HUES64 (cell line): ENCODE results near the gene CCDC177.
A peak's percentile ranks its signal among the peaks of the same experiment; 100 is the strongest.

Source experiments
- H3K27ac ChIP-seq: 2 replicates; pipeline ENCODE4 v1.7.0; 2013; ENCODE audit warnings: low read depth, low read length, inconsistent platforms
- H3K27me3 ChIP-seq: 2 replicates; pipeline ENCODE4 v1.6.1; 2013; ENCODE audit warnings: mild to moderate bottlenecking, low read length; ENCODE audit not compliant: insufficient read depth
- H3K36me3 ChIP-seq: 2 replicates; pipeline ENCODE4 v1.6.1; 2013; ENCODE audit warnings: mild to moderate bottlenecking, low read length; ENCODE audit not compliant: insufficient read depth
- H3K4me1 ChIP-seq: 2 replicates; pipeline ENCODE4 v1.6.1; 2013; ENCODE audit warnings: mild to moderate bottlenecking, low read length, moderate library complexity; ENCODE audit not compliant: insufficient read depth
- H3K4me3 ChIP-seq: 2 replicates; pipeline ENCODE4 v1.5.1; 2013; ENCODE audit warnings: mild to moderate bottlenecking, low read length, moderate library complexity
- H3K9ac ChIP-seq: 2 replicates; pipeline ENCODE4 v1.6.1; 2013; ENCODE audit warnings: mild to moderate bottlenecking, low read depth, low read length
- H3K9me3 ChIP-seq: 2 replicates; pipeline ENCODE4 v1.6.1; 2013; ENCODE audit warnings: low read depth, low read length; ENCODE audit not compliant: insufficient read depth
- WGBS: fragments of 150-250, 120-280 bp; methylation state at CpG from one replicate; pipeline ENCODE4 v1.1.7; 2013; ENCODE audit warnings: missing lambda C conversion rate; 5-methylcytosine and 5-hydroxymethylcytosine counted together

CCDC177 gene

GRCh38 chr14:69567563-69567962 is 7.1 kb downstream of the CCDC177 start:
- Histone ChIP-seq H3K27ac (no peak overlapping the region), H3K4me1 (no peaks in the 10 kb centered on the region), H3K4me3 (no peak overlapping the region), H3K36me3 (no peaks in the 10 kb centered on the region), H3K9ac (no peak overlapping the region), H3K9me3 (peaks cover 7% of the 10 kb centered on the region; the same call in 1 of the 2 replicates), H3K27me3 (peaks cover 62% of the 10 kb centered on the region)
- WGBS, result 88% methylated on average over 4 of the region's 5 CpGs

- H3K27me3 ChIP-seq, result peaks cover 7% of the 10 kb centered on the region
- H3K27ac ChIP-seq, result no peak overlapping the region
- no peaks in the 10 kb centered on the region for H3K9me3 ChIP-seq
- H3K4me1 ChIP-seq, result peaks cover 11% of the 10 kb centered on the region; the same call in 1 of the 2 replicates
- no peak overlapping the region for H3K9ac ChIP-seq
- no peak overlapping the region for H3K4me3 ChIP-seq
- H3K36me3 ChIP-seq, result no peaks in the 10 kb centered on the region
Measured at GRCh38 chr14:69561893-69562292, 12.8 kb downstream of the CCDC177 start.

DNA sequence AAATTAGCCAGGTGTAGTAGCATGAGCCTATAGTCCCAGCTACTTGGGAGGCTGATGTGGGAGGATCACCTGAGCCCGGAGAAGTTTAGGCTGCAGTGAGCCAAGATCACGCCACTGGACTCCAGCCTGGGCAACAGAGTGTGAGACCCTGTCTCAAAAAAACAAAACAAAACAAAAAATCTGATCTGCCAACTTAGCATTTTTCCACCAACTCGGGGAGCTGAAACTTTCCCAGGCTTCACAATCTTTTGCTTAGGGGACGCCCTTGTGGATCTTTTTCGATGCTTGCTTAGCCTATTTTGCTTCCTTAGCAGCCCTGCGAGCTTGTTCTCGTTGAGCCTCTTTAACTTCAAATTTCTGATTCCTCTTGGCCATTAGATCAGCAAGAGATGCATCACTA is 13.8 kb downstream of the CCDC177 start:
- H3K27ac ChIP-seq, result no peak overlapping the region
- H3K27me3 ChIP-seq, result no peaks in the 10 kb centered on the region
- H3K4me3 ChIP-seq, result no peak overlapping the region
- peaks cover 11% of the 10 kb centered on the region; the same call in 1 of the 2 replicates for H3K4me1 ChIP-seq
- H3K36me3 ChIP-seq, result no peaks in the 10 kb centered on the region
- H3K9me3 ChIP-seq, result no peaks in the 10 kb centered on the region
- H3K9ac ChIP-seq, result no peak overlapping the region
- WGBS, result 91% methylated on average over 7 of the region's 7 CpGs

DNA sequence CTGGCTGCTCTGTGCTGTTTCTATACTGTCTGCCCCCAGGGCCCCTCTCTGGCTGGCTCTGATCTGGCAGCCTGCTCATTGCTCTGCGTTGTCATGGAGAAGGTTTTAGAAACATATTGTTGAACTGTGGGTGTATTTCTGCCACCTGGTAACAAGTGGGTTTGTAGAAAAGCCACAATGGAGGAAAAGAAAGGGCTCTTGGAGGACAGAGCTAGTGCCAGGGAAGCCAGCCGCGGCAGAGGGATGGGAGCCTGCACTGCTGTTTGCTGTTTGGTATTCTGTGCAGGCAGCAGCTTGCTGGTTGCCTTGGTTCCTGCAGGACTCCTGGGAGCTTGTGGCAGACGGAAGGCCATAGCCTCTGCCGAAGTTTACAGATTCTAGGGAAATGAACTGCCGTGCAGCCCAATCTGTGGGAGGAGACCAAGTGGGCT is 15.1 kb downstream of the CCDC177 start:
- H3K36me3 ChIP-seq, result no peaks in the 10 kb centered on the region
- whole genome bisulfite sequencing, result 81% methylated on average over 6 of the region's 6 CpGs
- H3K4me3 ChIP-seq, result no peak overlapping the region
- peaks cover 11% of the 10 kb centered on the region; the same call in 1 of the 2 replicates for H3K4me1 ChIP-seq
- no peaks in the 10 kb centered on the region for H3K9me3 ChIP-seq
- no peak overlapping the region for H3K9ac ChIP-seq
- no peaks in the 10 kb centered on the region for H3K27me3 ChIP-seq
- H3K27ac ChIP-seq, result no peak overlapping the region

- no peaks in the 10 kb centered on the region for H3K9me3 ChIP-seq
- peaks cover 11% of the 10 kb centered on the region; the same call in 1 of the 2 replicates for H3K4me1 ChIP-seq
- no peak overlapping the region for H3K4me3 ChIP-seq
- 96% methylated on average over 4 of the region's 4 CpGs for WGBS
- no peaks in the 10 kb centered on the region for H3K36me3 ChIP-seq
- no peak overlapping the region for H3K9ac ChIP-seq
- H3K27ac ChIP-seq, result no peak overlapping the region
- H3K27me3 ChIP-seq, result no peaks in the 10 kb centered on the region
Measured at GRCh38 chr14:69558774-69559173, 15.9 kb downstream of the CCDC177 start.

DNA sequence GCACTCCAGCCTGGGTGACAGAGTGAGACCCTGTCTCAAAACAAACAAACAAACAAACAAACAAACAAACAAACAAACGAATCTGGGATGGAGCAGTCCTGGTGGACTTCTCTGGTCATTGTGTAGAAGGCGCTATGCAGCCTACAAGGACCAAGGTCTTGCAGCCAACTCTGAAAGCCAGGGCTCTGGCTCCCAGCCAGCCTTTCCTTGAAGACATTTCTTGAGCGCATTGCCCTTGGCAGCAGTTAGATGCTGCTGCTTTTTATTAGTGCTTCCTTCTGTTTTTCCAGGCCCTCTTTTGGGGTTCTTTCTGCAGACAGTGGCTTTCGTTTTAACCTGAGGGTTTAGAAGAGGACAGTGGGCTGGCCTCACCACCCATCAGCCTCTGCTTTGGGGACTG is 20.2 kb downstream of the CCDC177 start:
- Histone ChIP-seq H3K36me3 (no peaks in the 10 kb centered on the region), H3K4me1 (peaks cover 12% of the 10 kb centered on the region), H3K4me3 (no peak overlapping the region), H3K27ac (no peak overlapping the region), H3K9me3 (no peaks in the 10 kb centered on the region), H3K9ac (no peak overlapping the region), H3K27me3 (no peaks in the 10 kb centered on the region)
- 89% methylated on average over 4 of the region's 4 CpGs for WGBS

DNA sequence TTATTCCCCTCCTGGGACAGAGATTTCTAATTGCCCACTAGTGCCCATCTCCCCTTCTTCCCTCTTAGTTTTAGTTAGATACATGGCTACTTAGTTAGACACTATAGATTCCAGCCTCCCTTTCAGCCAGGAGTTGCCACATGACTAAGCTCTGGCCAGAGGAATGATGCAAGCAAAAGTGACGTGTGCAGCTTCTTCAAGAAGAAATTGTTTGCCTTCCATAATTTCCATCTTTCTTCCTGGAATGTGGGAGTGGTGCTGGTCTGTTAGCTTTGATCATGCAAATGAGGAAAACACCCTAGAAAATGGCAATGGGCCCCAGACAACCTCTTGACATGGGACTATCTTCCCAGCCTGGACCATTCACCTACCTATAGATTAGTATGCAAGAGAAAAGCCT is 21.4 kb downstream of the CCDC177 start:
- H3K36me3 ChIP-seq, result no peaks in the 10 kb centered on the region
- H3K9ac ChIP-seq, result no peak overlapping the region
- no peak overlapping the region for H3K4me3 ChIP-seq
- H3K9me3 ChIP-seq, result no peaks in the 10 kb centered on the region
- 82% methylated on average over 1 of the region's 1 CpG for WGBS
- H3K4me1 ChIP-seq, result peaks cover 12% of the 10 kb centered on the region
- no peak overlapping the region for H3K27ac ChIP-seq
- no peaks in the 10 kb centered on the region for H3K27me3 ChIP-seq

DNA sequence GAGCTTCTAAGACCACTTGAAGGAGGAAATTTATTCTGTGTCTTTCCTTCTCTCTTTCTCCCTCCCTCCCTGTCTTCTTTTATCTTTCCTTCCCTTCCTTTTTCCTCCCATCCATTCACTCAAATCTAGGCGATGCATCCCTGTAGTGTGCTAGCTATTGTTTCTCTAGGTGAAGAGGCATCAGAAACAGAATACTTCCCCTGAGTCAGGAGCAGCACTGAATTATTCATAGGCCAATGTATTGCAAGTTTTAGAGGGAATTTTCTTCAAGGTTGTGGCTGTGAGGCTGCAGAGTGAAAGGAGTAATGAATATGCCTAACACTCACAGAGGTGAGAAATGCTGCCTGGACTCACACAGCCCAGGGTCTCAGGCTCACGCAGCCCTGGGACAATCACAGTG is 23.2 kb downstream of the CCDC177 start:
- Histone ChIP-seq H3K4me3 (no peak overlapping the region), H3K4me1 (peaks cover 12% of the 10 kb centered on the region), H3K27ac (no peak overlapping the region), H3K9me3 (no peaks in the 10 kb centered on the region), H3K36me3 (no peaks in the 10 kb centered on the region), H3K27me3 (peaks cover 3% of the 10 kb centered on the region; the same call in 1 of the 2 replicates), H3K9ac (no peak overlapping the region)
- 33% methylated on average over 2 of the region's 2 CpGs for WGBS

GRCh38 chr14:69548566-69548965 is 26.1 kb downstream of the CCDC177 start:
- Histone ChIP-seq H3K9ac (no peak overlapping the region), H3K9me3 (no peaks in the 10 kb centered on the region), H3K27me3 (peaks cover 3% of the 10 kb centered on the region), H3K4me3 (no peak overlapping the region), H3K27ac (no peak overlapping the region), H3K4me1 (peaks cover 12% of the 10 kb centered on the region), H3K36me3 (no peaks in the 10 kb centered on the region)
- 94% methylated on average over 5 of the region's 8 CpGs for WGBS

- peak overlapping the region; percentile 49 for H3K4me3 ChIP-seq
- 3% methylated on average over 45 of the region's 46 CpGs for WGBS
- H3K4me1 ChIP-seq, result peaks cover 12% of the 10 kb centered on the region
Measured at GRCh38 chr14:69547701-69548348, 26.8 kb downstream of the CCDC177 start.

DNA sequence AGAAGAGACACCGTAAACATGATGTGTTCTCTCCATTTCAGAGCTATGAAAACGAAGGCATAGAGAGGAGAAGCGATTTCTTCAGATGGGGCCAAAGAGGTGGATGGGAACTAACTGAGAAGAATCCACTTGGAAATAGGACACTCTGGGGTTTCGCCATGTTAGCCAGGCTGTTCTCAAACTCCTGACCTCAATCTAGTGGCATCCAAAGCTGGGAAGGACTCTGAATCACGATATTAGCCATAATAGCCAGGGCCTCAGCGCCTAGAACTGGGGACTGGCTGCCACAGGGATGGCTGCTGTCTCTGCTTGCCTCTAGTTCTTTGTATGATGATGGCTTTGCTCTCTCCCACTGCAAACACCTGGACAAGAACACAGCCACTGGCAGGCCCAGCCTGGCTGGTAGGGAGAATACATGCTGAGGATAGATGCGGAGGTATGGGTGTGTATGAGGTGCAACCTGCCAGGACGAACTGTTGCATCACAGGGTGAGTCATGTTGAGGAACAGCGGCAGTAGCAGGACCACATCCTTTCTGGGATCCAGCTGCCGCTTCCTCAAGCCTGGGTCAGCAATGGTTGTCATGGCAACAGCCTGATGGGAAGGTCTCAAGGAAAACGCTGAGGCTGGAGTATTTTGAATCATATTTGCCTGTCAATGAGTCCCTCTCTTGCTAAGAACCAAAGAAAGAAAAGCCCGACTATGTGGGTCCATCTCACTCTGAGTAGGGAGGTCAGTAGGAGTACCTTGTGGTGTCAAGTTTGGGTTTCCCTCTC is 31.1 kb downstream of the CCDC177 start:
- no peak overlapping the region for H3K27ac ChIP-seq
- no peaks in the 10 kb centered on the region for H3K9me3 ChIP-seq

More at GRCh38 chr14:69547701-69548348, 26.8 kb downstream of the CCDC177 start:
- Histone ChIP-seq H3K9me3 (no peaks in the 10 kb centered on the region), H3K9ac (peak overlapping the region; percentile 65), H3K27ac (0 out of 2 replicates have a peak overlapping the region, but pooled peaks have one; percentile 11), H3K36me3 (no peaks in the 10 kb centered on the region), H3K27me3 (peaks cover 3% of the 10 kb centered on the region)

More for the DNA sequence above, 31.1 kb downstream of the CCDC177 start:
- no peaks in the 10 kb centered on the region for H3K4me1 ChIP-seq
- H3K4me3 ChIP-seq, result no peak overlapping the region
- H3K9ac ChIP-seq, result no peak overlapping the region
- WGBS, result 76% methylated on average over 12 of the region's 12 CpGs
- no peaks in the 10 kb centered on the region for H3K36me3 ChIP-seq
- peaks cover 3% of the 10 kb centered on the region for H3K27me3 ChIP-seq
